HCT116 (cell line): ENCODE data around the gene LMBRD2. TPM values are rescaled to one million over a fixed set of nuclear protein-coding genes. Genes with fewer than 3 reads are reported as not detected.

ENCODE experiments used
- ATAC-seq: fragments of 200-7000 bp; cut with Tn5 transposase; 2 replicates; pipeline ENCODE4 v1.9.1; 2020; ENCODE audit warnings: mild to moderate bottlenecking, moderate library complexity
- BruUV-seq: library from RNA; stranded (reverse); fragments of 400-500 nt; replicated peaks from 2 replicates; lab custom pipeline; 2021; lab: Mats Ljungman, UMichigan
- CTCF ChIA-PET: fragments of 300-600 bp; sonication (Branson Sonifier 250); formaldehyde crosslinking; loops from one replicate; lab custom pipeline; 2021; ENCODE audit warnings: antibody characterized with exemption; lab: Charles Lee
- POLR2A ChIA-PET: fragments of 300-600, 350-600 bp; sonication (Branson Sonifier 250); formaldehyde crosslinking; loops from one replicate; lab custom pipeline; 2021; ENCODE audit warnings: antibody characterized with exemption; lab: Charles Lee
- RAD21 ChIA-PET, 2 experiments: fragments of 300-600 bp; sonication (Branson Sonifier 250); formaldehyde crosslinking; loops; one replicate each; lab custom pipeline; 2023; ENCODE audit warnings: low total read pairs in 2 of 2; ENCODE audit not compliant: uncharacterized antibody in 2 of 2, unreplicated experiment in 2 of 2, low non-redundant PET in 1 of 2; lab: Charles Lee
- DNase-seq: peaks from one replicate; pipeline ENCODE4 v3.0.0-alpha.2; 2010; ENCODE audit warnings: low read depth, low spot score
- H2AFZ ChIP-seq: fragments of 200-600 bp; shearing (Covaris generic), sonication (generic); 2 replicates; pipeline ENCODE4 v1.6.1; 2017; ENCODE audit warnings: low read depth, mixed run types, mixed read lengths, antibody characterized with exemption, low read length; ENCODE audit not compliant: poor library complexity, severe bottlenecking
- H3K27ac ChIP-seq: 2 replicates; pipeline ENCODE4 v1.5.1; 2012; ENCODE audit warnings: low read depth, low read length
- H3K27me3 ChIP-seq: fragments of 200-600 bp; sonication (generic); 2 replicates; pipeline ENCODE4 v1.6.1; 2016; ENCODE audit warnings: mixed run types, low read length, mixed read lengths; ENCODE audit not compliant: insufficient read depth
- H3K36me3 ChIP-seq, 2 experiments: fragments of 200-500 bp in 1 of 2; fragments of 200-600 bp in 1 of 2; sonication (Bioruptor generic) in 1 of 2; sonication (generic) in 1 of 2; 2 replicates each; pipeline versions ENCODE4 v1.5.1 to v1.6.1; 2014 to 2016; ENCODE audit warnings: low read length in 2 of 2, inconsistent platforms in 1 of 2, mixed read lengths in 1 of 2, mixed run types in 1 of 2; ENCODE audit not compliant: insufficient read depth in 2 of 2, control insufficient read depth in 1 of 2
- H3K4me1 ChIP-seq, 2 experiments: fragments of 200-600 bp in 1 of 2; sonication (generic) in 1 of 2; 2 replicates each; pipeline versions ENCODE4 v1.5.1 to v1.6.1; 2012 to 2017; ENCODE audit warnings: low read length in 2 of 2, inconsistent platforms in 1 of 2, mild to moderate bottlenecking in 1 of 2, mixed read lengths in 1 of 2, mixed run types in 1 of 2, moderate library complexity in 1 of 2; ENCODE audit not compliant: insufficient read depth in 2 of 2, control insufficient read depth in 1 of 2
- H3K4me2 ChIP-seq: fragments of 200-600 bp; sonication (generic); 2 replicates; pipeline ENCODE4 v1.6.1; 2017; ENCODE audit warnings: mixed run types, low read length, mixed read lengths
- H3K4me3 ChIP-seq, 2 experiments: fragments of 200-600 bp in 1 of 2; sonication (generic) in 1 of 2; replicated peaks in 1 of 2; 2 replicates each; pipeline ENCODE4 v1.5.1; 2011 to 2016; ENCODE audit warnings: low read length in 2 of 2, control low read depth in 1 of 2, low read depth in 1 of 2, mild to moderate bottlenecking in 1 of 2, mixed read lengths in 1 of 2, mixed run types in 1 of 2
- H3K79me2 ChIP-seq: fragments of 200-600 bp; sonication (generic); 2 replicates; pipeline ENCODE4 v1.6.1; 2017; ENCODE audit warnings: mild to moderate bottlenecking, mixed run types, low read length, moderate library complexity, mixed read lengths; ENCODE audit not compliant: insufficient read depth
- H3K9ac ChIP-seq: fragments of 200-600 bp; sonication (generic); 2 replicates; pipeline ENCODE4 v1.6.1; 2016; ENCODE audit warnings: low read length, mixed read lengths
- H3K9me2 ChIP-seq: fragments of 200-600 bp; sonication (generic), shearing (Covaris generic); 2 replicates; pipeline ENCODE4 v1.6.1; 2017; ENCODE audit warnings: mixed run types, mild to moderate bottlenecking, moderate library complexity; ENCODE audit not compliant: insufficient read depth
- H3K9me3 ChIP-seq, 2 experiments: fragments of 200-500 bp in 1 of 2; fragments of 200-600 bp in 1 of 2; sonication (Bioruptor generic) in 1 of 2; sonication (generic) in 1 of 2; 2 replicates each; pipeline ENCODE4 v1.6.1; 2014 to 2017; ENCODE audit warnings: low read length in 2 of 2, mixed read lengths in 2 of 2, inconsistent platforms in 1 of 2, low read depth in 1 of 2, mild to moderate bottlenecking in 1 of 2, mixed run types in 1 of 2, moderate library complexity in 1 of 2; ENCODE audit not compliant: control insufficient read depth in 1 of 2, insufficient read depth in 1 of 2
- H4K20me1 ChIP-seq: fragments of 200-600 bp; sonication (generic), shearing (Covaris generic); 2 replicates; pipeline ENCODE4 v1.6.1; 2017; ENCODE audit warnings: mixed run types, mild to moderate bottlenecking, moderate library complexity; ENCODE audit not compliant: insufficient read depth
- CEBPB ChIP-seq: IDR thresholded peaks from 2 replicates; pipeline ENCODE4 v1.6.1; 2012; ENCODE audit warnings: low read depth
- EZH2phosphoT487 ChIP-seq: fragments of 200-600 bp; IDR thresholded peaks from 2 replicates; pipeline ENCODE4 v1.6.1; 2018; ENCODE audit warnings: antibody characterized with exemption, borderline replicate concordance
- JUND ChIP-seq: IDR thresholded peaks from 2 replicates; pipeline ENCODE4 v1.6.1; 2012
- POLR2A ChIP-seq: IDR thresholded peaks from 2 replicates; pipeline ENCODE4 v1.7.0; 2011; ENCODE audit warnings: borderline replicate concordance; ENCODE audit not compliant: insufficient read depth, insufficient read length; ENCODE audit errors: extremely low read depth
- POLR2AphosphoS5 ChIP-seq: IDR thresholded peaks from 2 replicates; pipeline ENCODE4 v1.6.1; 2011; ENCODE audit warnings: mild to moderate bottlenecking, low read depth, low read length, moderate library complexity
- SIN3A ChIP-seq: IDR thresholded peaks from 2 replicates; pipeline ENCODE4 v1.6.1; 2012; ENCODE audit warnings: low read depth
- SP1 ChIP-seq: IDR thresholded peaks from 2 replicates; pipeline ENCODE4 v1.6.1; 2012; ENCODE audit warnings: low read depth
- SRF ChIP-seq: IDR thresholded peaks from 2 replicates; pipeline ENCODE4 v1.6.1; 2012; ENCODE audit warnings: low read depth
- TCF7L2 ChIP-seq: IDR thresholded peaks from 2 replicates; pipeline ENCODE4 v1.7.0; 2011; ENCODE audit warnings: borderline replicate concordance, inconsistent platforms; ENCODE audit not compliant: insufficient read depth, insufficient read length; ENCODE audit errors: extremely low read depth
- ZBTB33 ChIP-seq: IDR thresholded peaks from 2 replicates; pipeline ENCODE4 v1.6.1; 2011; ENCODE audit warnings: mild to moderate bottlenecking, low read length, moderate library complexity; ENCODE audit not compliant: insufficient replicate concordance; ENCODE audit errors: extremely low read depth
- ZFX ChIP-seq: fragments of 450-650 bp; IDR thresholded peaks from 2 replicates; pipeline ENCODE4 v1.6.1; 2017
- ZNF274 ChIP-seq: fragments of 200-500 bp; sonication (Bioruptor generic); IDR thresholded peaks from 2 replicates; pipeline ENCODE4 v1.6.1; 2014; ENCODE audit warnings: mild to moderate bottlenecking, low read depth, low read length, inconsistent platforms
- intact Hi-C: fragments of 100-400 bp; cut with micrococcal nuclease; formaldehyde crosslinking; loops from 2 replicates; pipeline ENCODE4 v1.10.0; 2022
- total RNA-seq: library from RNA; stranded (reverse); gene quantifications from one replicate; pipeline ENCODE4 v1.2.1, GENCODE V29; 2021; ENCODE audit not compliant: unreplicated experiment
- TF ChIP-seq, protein P1 (sequence below): IDR thresholded peaks from 2 replicates; pipeline ENCODE4 v1.6.1; 2012

Gene LMBRD2
- total RNA-seq, 1 experiment from 2014 or later, result 1.1 TPM

GRCh38 chr5:36138900-36139683 is 12.6 kb downstream of the LMBRD2 start (continued):
- TF ChIP-seq TCF7L2, result no peak
- TF ChIP-seq ZNF274, result no peak
- TF ChIP-seq JUND, result no peak
- no peak for TF ChIP-seq ZBTB33
- TF ChIP-seq, protein P1, sequence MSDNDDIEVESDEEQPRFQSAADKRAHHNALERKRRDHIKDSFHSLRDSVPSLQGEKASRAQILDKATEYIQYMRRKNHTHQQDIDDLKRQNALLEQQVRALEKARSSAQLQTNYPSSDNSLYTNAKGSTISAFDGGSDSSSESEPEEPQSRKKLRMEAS, result no peak
- TF ChIP-seq POLR2AphosphoS5, result no peak
- TF ChIP-seq CEBPB, result no peak
- no peak for TF ChIP-seq SIN3A

GRCh38 chr5:36136581-36136980 is 15.1 kb downstream of the LMBRD2 start:
- no peaks in the 10 kb centered on the region for H3K36me3 ChIP-seq
- H3K79me2 ChIP-seq, result no peaks in the 10 kb centered on the region
- ChIA-PET POLR2A (no interaction called here), RAD21 (no interaction called here), CTCF (interaction anchor here (0.6 kb wide), 1 partner anchor 1177 kb away, joined by 3 read pairs; no protein-coding TSS in a partner anchor)
- H3K27ac ChIP-seq, result no peak overlapping the region
- no peaks in the 10 kb centered on the region for H3K9me2 ChIP-seq
- H3K4me2 ChIP-seq, result no peak overlapping the region
- TF ChIP-seq SIN3A, result no peak
- TF ChIP-seq TCF7L2, result no peak
- TF ChIP-seq EZH2phosphoT487, result no peak
- TF ChIP-seq SRF, result no peak
- TF ChIP-seq POLR2A, result no peak
- TF ChIP-seq ZFX, result no peak
- TF ChIP-seq SP1, result no peak
- intact Hi-C loops, result no loop called here
- BruUV-seq, result no TSS peak
- no peaks in the 10 kb centered on the region for H3K4me1 ChIP-seq
- no peak overlapping the region for H2AFZ ChIP-seq
- DNase-seq (no peak), ATAC-seq (no peak)
- H3K27me3 ChIP-seq, result no peaks in the 10 kb centered on the region
- H4K20me1 ChIP-seq, result no peaks in the 10 kb centered on the region
- no peak overlapping the region for H3K9ac ChIP-seq
- H3K9me3 ChIP-seq, result no peaks in the 10 kb centered on the region
- H3K4me3 ChIP-seq, result no peak overlapping the region
